H54 (cell line): ENCODE data around the gene PARD3.
"Not testable (repeated sequence)": the region's sequence is repeated elsewhere in the genome, so short reads cannot be mapped to it uniquely, and the experiment has no call there.

Experiments
- DNase-seq: peaks from one replicate; pipeline ENCODE4 v3.0.0; 2011; ENCODE audit warnings: low spot score, mixed read lengths; ENCODE audit not compliant: insufficient read length
- FAIRE-seq: peaks from 3 replicates; lab custom pipeline; 2011; peaks lifted over from hg19 to GRCh38; lab: Jason Lieb, UNC
- POLR2A ChIP-seq: IDR thresholded peaks from 2 replicates; pipeline ENCODE4 v1.6.1; 2011; ENCODE audit warnings: low read depth, mild to moderate bottlenecking, low read length

Gene PARD3

DNA sequence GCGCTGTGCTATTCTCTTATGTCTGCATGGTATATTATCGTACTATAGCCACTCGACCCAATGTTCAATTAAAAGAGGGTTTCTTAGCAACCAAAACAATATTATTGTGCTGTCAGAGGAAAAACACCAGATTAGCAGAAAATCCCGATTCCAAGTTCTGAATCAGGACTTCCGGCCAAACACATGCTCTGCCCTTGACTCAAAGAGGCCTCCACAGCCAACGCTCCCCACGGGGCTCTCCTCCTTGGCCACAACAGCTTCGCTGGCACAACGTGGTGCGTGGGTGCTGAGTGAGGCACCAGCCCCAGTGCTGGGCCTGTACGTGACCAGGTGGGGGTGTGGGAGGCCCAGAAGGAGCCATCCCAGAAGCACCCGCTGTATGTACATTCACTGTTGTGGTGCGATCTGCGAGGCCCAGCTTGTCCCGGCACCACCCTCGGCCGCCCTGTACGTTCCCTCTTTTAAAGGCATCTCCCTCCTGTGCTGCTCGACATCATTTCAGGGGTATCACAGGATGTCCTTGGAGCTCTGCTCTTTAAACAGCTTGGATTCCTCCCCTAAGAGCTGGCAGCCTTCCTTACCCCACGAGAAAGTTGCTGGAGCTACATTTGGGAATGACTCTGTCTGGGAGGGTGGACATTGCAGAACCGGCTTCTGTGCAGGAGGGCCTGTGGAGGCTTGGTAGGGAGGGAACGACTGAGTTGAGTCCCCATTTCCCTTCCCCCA lies 736.2 kb downstream of the PARD3 start:
- no peak for TF ChIP-seq POLR2A
- no peak for FAIRE-seq

DNA sequence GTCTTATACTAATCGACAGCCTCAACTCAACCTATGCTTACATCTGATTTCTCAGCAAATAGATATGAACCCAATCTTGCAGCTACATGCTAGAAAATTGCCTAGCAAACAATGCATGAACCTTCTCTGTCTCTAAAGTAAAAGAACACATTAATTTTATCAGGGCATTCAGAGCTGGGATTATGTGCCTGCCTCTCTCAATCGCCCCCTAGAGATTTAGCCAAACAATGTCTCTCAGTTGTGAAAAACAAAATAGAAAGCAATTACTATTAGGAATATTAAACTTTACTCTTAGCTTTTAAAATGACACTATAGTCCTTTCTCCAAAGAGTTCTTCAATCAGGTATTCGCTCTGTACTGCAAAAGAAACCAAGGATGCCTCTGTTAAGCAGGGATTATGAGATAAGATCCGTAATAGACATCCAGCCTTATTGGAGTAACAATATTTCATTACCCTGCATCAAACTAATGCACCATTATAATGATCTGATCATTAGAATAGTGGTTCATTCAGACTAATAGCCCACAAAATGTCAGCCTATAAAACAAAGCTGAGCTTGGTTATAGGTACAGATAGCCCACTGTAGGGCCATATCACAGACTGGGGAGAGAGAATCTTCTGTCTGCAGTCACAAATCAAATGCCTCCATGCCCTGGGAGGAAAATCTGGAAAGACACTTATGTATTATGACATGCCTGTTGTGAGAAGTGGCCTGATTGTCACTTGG lies 736.9 kb downstream of the PARD3 start:
- DNase-seq (no peak), FAIRE-seq (no peak)
- TF ChIP-seq POLR2A = no peak

More for the DNA sequence above, 736.2 kb downstream of the PARD3 start:
- no peak for DNase-seq

DNA sequence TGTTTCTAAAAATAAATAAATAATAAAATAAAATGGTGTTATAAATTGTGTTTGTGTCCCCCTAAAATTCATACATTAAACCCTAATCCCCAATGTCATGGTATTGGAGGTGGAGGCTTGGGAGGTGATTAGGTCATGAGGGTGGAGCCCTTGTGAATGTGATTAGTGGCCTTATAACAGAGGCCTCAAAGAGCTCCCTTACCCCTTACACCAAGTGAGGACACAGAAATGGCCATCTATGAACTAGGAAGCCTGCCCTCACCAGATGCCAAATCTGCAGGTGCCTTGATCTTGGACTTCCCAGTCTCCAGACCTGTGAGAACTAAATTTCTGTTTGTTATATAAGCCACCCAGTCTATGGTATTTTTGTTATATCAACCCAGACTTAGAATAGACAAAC lies 738.7 kb downstream of the PARD3 start:
- FAIRE-seq (no peak), DNase-seq (no peak)
- no peak for TF ChIP-seq POLR2A

DNA sequence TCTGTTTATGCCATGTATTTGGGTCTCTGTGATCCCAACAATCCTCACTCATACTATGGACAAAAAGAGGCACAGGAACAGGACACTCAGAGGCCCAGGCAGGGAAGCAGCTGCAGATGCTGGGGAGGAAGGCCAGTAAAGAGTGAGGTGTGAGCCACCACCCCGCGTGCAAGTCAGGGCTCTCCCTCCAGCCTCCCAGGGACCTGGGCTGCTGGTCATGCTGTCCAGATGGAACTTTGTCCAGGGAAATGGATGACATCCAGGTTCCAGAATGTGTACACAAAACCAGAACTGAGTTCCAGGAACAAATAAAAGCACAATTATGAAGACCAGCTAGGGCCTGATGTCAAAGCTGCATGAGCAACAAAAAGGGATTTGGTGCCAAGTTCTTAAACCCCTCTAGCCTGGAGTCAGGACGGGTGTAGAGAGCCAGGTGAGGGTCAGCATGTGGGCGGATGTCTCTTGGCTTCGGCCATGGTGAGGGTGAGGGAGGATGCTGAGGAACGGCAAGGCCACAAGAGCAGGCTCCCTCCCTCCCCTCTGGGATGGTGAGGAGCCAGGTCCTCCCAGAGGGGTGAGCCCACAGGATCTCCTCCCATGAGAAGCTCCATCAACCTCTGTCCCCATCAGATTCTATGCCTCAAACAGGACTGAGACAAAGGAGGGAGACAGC lies 739.7 kb downstream of the PARD3 start:
- no peak for DNase-seq
- TF ChIP-seq POLR2A = no peak
- no peak for FAIRE-seq

DNA sequence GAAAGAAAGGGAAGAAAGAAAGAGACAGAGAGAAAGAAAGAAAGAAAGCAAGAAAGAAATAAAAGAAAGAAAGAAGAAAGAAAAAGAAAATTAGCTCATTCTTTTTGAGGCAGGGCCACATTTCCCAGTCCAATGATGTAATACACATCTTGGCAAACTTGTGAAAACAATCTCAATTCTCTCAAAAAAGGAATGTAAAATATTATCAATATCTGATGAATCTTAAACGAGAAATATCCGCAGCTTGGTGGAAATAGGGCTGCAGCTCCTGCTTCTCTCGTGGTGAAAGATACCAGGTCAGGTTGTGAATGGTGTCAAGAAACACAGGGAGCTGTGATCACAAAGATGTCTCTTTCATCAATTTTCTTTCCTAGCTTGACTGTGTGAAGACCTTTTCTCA lies 741.0 kb downstream of the PARD3 start:
- FAIRE-seq (no peak), DNase-seq (no peak)
- no peak for TF ChIP-seq POLR2A

DNA sequence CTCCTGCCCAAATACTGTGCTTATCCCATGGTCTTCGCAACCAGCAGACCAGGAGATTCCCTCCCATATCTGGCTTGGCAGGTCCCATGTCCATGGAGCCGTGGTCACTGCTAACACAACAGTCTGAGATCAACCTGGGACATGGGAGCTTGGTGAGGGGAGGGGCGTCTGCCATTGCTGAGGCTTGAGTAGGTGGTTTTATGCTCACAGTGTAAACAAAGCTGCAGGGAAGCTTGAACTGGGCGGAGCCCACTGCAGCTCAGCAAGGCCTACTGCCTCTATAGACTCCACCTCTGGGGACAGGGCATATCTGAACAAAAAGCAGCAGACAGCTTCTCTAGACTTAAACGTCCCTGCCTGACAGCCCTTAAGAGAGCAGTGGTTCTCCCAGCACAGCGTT lies 747.4 kb downstream of the PARD3 start:
- not testable (repeated sequence) for FAIRE-seq, DNase-seq

DNA sequence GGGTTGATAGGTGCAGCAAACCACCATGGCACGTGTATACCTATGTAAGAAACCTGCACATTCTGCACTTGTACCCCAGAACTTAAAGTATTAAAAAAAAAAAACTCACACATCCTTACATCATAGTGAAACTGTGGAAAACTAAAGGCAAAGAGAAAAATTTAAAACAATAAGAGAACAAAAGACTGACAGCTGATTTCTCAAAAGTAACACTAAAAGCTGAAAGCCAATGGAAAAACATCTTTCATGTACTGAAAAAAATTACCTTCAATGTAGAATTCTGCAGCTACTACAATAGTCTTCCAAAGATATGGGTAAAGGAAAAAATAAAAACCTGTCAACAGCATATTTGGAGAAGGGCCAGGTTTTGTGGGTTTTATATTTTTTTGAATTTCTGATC lies 751.5 kb downstream of the PARD3 start:
- DNase-seq = no peak

DNA sequence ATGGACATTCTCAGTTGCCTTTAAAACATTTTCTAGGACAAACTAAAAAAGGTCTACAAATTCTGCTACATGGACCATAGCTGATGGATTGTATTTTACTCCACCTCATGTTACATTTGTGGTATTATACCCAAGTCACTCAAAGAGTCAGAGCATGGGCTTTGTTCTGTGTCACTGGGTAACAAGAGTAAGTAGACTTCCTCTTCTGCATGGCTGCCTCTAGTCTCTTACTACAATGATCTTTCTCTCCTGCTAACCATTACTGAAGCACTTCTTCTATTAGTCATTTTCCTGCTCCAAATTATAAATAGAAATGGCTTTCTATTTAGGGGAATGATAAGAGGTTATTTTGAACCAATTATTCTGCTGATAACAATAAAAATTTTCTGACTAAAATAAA lies 753.3 kb downstream of the PARD3 start:
- DNase-seq (no peak), FAIRE-seq (no peak)
- no peak for TF ChIP-seq POLR2A

More for the DNA sequence above, 751.5 kb downstream of the PARD3 start:
- TF ChIP-seq POLR2A = no peak
- FAIRE-seq = no peak
